HCT116 (cell line): ENCODE measurements around the gene SMG6. TPM values are rescaled to one million over a fixed set of nuclear protein-coding genes. Genes with fewer than 3 reads are reported as not detected.

Source experiments
- ATAC-seq: fragments of 200-7000 bp; cut with Tn5 transposase; 2 replicates; pipeline ENCODE4 v1.9.1; 2020; ENCODE audit warnings: mild to moderate bottlenecking, moderate library complexity
- BruUV-seq: library from RNA; stranded (reverse); fragments of 400-500 nt; replicated peaks from 2 replicates; lab custom pipeline; 2021; lab: Mats Ljungman, UMichigan
- CTCF ChIA-PET: fragments of 300-600 bp; sonication (Branson Sonifier 250); formaldehyde crosslinking; loops from one replicate; lab custom pipeline; 2021; ENCODE audit warnings: antibody characterized with exemption; lab: Charles Lee
- POLR2A ChIA-PET: fragments of 300-600, 350-600 bp; sonication (Branson Sonifier 250); formaldehyde crosslinking; loops from one replicate; lab custom pipeline; 2021; ENCODE audit warnings: antibody characterized with exemption; lab: Charles Lee
- RAD21 ChIA-PET, 2 experiments: fragments of 300-600 bp; sonication (Branson Sonifier 250); formaldehyde crosslinking; loops; one replicate each; lab custom pipeline; 2023; ENCODE audit warnings: low total read pairs in 2 of 2; ENCODE audit not compliant: uncharacterized antibody in 2 of 2, unreplicated experiment in 2 of 2, low non-redundant PET in 1 of 2; lab: Charles Lee
- DNase-seq: peaks from one replicate; pipeline ENCODE4 v3.0.0-alpha.2; 2010; ENCODE audit warnings: low read depth, low spot score
- H2AFZ ChIP-seq: fragments of 200-600 bp; shearing (Covaris generic), sonication (generic); 2 replicates; pipeline ENCODE4 v1.6.1; 2017; ENCODE audit warnings: low read depth, mixed run types, mixed read lengths, antibody characterized with exemption, low read length; ENCODE audit not compliant: poor library complexity, severe bottlenecking
- H3K27ac ChIP-seq: 2 replicates; pipeline ENCODE4 v1.5.1; 2012; ENCODE audit warnings: low read depth, low read length
- H3K27me3 ChIP-seq: fragments of 200-600 bp; sonication (generic); 2 replicates; pipeline ENCODE4 v1.6.1; 2016; ENCODE audit warnings: mixed run types, low read length, mixed read lengths; ENCODE audit not compliant: insufficient read depth
- H3K36me3 ChIP-seq, 2 experiments: fragments of 200-500 bp in 1 of 2; fragments of 200-600 bp in 1 of 2; sonication (Bioruptor generic) in 1 of 2; sonication (generic) in 1 of 2; 2 replicates each; pipeline versions ENCODE4 v1.5.1 to v1.6.1; 2014 to 2016; ENCODE audit warnings: low read length in 2 of 2, inconsistent platforms in 1 of 2, mixed read lengths in 1 of 2, mixed run types in 1 of 2; ENCODE audit not compliant: insufficient read depth in 2 of 2, control insufficient read depth in 1 of 2
- H3K4me1 ChIP-seq, 2 experiments: fragments of 200-600 bp in 1 of 2; sonication (generic) in 1 of 2; 2 replicates each; pipeline versions ENCODE4 v1.5.1 to v1.6.1; 2012 to 2017; ENCODE audit warnings: low read length in 2 of 2, inconsistent platforms in 1 of 2, mild to moderate bottlenecking in 1 of 2, mixed read lengths in 1 of 2, mixed run types in 1 of 2, moderate library complexity in 1 of 2; ENCODE audit not compliant: insufficient read depth in 2 of 2, control insufficient read depth in 1 of 2
- H3K4me2 ChIP-seq: fragments of 200-600 bp; sonication (generic); 2 replicates; pipeline ENCODE4 v1.6.1; 2017; ENCODE audit warnings: mixed run types, low read length, mixed read lengths
- H3K4me3 ChIP-seq, 2 experiments: fragments of 200-600 bp in 1 of 2; sonication (generic) in 1 of 2; replicated peaks in 1 of 2; 2 replicates each; pipeline ENCODE4 v1.5.1; 2011 to 2016; ENCODE audit warnings: low read length in 2 of 2, control low read depth in 1 of 2, low read depth in 1 of 2, mild to moderate bottlenecking in 1 of 2, mixed read lengths in 1 of 2, mixed run types in 1 of 2
- H3K79me2 ChIP-seq: fragments of 200-600 bp; sonication (generic); 2 replicates; pipeline ENCODE4 v1.6.1; 2017; ENCODE audit warnings: mild to moderate bottlenecking, mixed run types, low read length, moderate library complexity, mixed read lengths; ENCODE audit not compliant: insufficient read depth
- H3K9ac ChIP-seq: fragments of 200-600 bp; sonication (generic); 2 replicates; pipeline ENCODE4 v1.6.1; 2016; ENCODE audit warnings: low read length, mixed read lengths
- H3K9me2 ChIP-seq: fragments of 200-600 bp; sonication (generic), shearing (Covaris generic); 2 replicates; pipeline ENCODE4 v1.6.1; 2017; ENCODE audit warnings: mixed run types, mild to moderate bottlenecking, moderate library complexity; ENCODE audit not compliant: insufficient read depth
- H3K9me3 ChIP-seq, 2 experiments: fragments of 200-500 bp in 1 of 2; fragments of 200-600 bp in 1 of 2; sonication (Bioruptor generic) in 1 of 2; sonication (generic) in 1 of 2; 2 replicates each; pipeline ENCODE4 v1.6.1; 2014 to 2017; ENCODE audit warnings: low read length in 2 of 2, mixed read lengths in 2 of 2, inconsistent platforms in 1 of 2, low read depth in 1 of 2, mild to moderate bottlenecking in 1 of 2, mixed run types in 1 of 2, moderate library complexity in 1 of 2; ENCODE audit not compliant: control insufficient read depth in 1 of 2, insufficient read depth in 1 of 2
- H4K20me1 ChIP-seq: fragments of 200-600 bp; sonication (generic), shearing (Covaris generic); 2 replicates; pipeline ENCODE4 v1.6.1; 2017; ENCODE audit warnings: mixed run types, mild to moderate bottlenecking, moderate library complexity; ENCODE audit not compliant: insufficient read depth
- CBX3 ChIP-seq: IDR thresholded peaks from 2 replicates; pipeline ENCODE4 v1.6.1; 2012; ENCODE audit warnings: low read depth
- CEBPB ChIP-seq: IDR thresholded peaks from 2 replicates; pipeline ENCODE4 v1.6.1; 2012; ENCODE audit warnings: low read depth
- EGR1 ChIP-seq: IDR thresholded peaks from 2 replicates; pipeline ENCODE4 v1.6.1; 2012; ENCODE audit warnings: low read depth
- EZH2 ChIP-seq: fragments of 200-600 bp; sonication (generic); IDR thresholded peaks from 2 replicates; pipeline ENCODE4 v1.6.1; 2017; ENCODE audit warnings: antibody characterized with exemption, mixed run types
- EZH2phosphoT487 ChIP-seq: fragments of 200-600 bp; IDR thresholded peaks from 2 replicates; pipeline ENCODE4 v1.6.1; 2018; ENCODE audit warnings: antibody characterized with exemption, borderline replicate concordance
- FOSL1 ChIP-seq: IDR thresholded peaks from 2 replicates; pipeline ENCODE4 v1.6.1; 2012; ENCODE audit warnings: low read depth
- JUND ChIP-seq: IDR thresholded peaks from 2 replicates; pipeline ENCODE4 v1.6.1; 2012
- MAX ChIP-seq: IDR thresholded peaks from 2 replicates; pipeline ENCODE4 v1.6.1; 2012
- POLR2A ChIP-seq: IDR thresholded peaks from 2 replicates; pipeline ENCODE4 v1.7.0; 2011; ENCODE audit warnings: borderline replicate concordance; ENCODE audit not compliant: insufficient read depth, insufficient read length; ENCODE audit errors: extremely low read depth
- POLR2AphosphoS5 ChIP-seq: IDR thresholded peaks from 2 replicates; pipeline ENCODE4 v1.6.1; 2011; ENCODE audit warnings: mild to moderate bottlenecking, low read depth, low read length, moderate library complexity
- RAD21 ChIP-seq: IDR thresholded peaks from 2 replicates; pipeline ENCODE4 v1.6.1; 2012; ENCODE audit warnings: low read depth, mild to moderate bottlenecking
- SIN3A ChIP-seq: IDR thresholded peaks from 2 replicates; pipeline ENCODE4 v1.6.1; 2012; ENCODE audit warnings: low read depth
- SP1 ChIP-seq: IDR thresholded peaks from 2 replicates; pipeline ENCODE4 v1.6.1; 2012; ENCODE audit warnings: low read depth
- TCF7L2 ChIP-seq: IDR thresholded peaks from 2 replicates; pipeline ENCODE4 v1.7.0; 2011; ENCODE audit warnings: borderline replicate concordance, inconsistent platforms; ENCODE audit not compliant: insufficient read depth, insufficient read length; ENCODE audit errors: extremely low read depth
- ZBTB33 ChIP-seq: IDR thresholded peaks from 2 replicates; pipeline ENCODE4 v1.6.1; 2011; ENCODE audit warnings: mild to moderate bottlenecking, low read length, moderate library complexity; ENCODE audit not compliant: insufficient replicate concordance; ENCODE audit errors: extremely low read depth
- ZFX ChIP-seq: fragments of 450-650 bp; IDR thresholded peaks from 2 replicates; pipeline ENCODE4 v1.6.1; 2017
- ZNF274 ChIP-seq: fragments of 200-500 bp; sonication (Bioruptor generic); IDR thresholded peaks from 2 replicates; pipeline ENCODE4 v1.6.1; 2014; ENCODE audit warnings: mild to moderate bottlenecking, low read depth, low read length, inconsistent platforms
- intact Hi-C: fragments of 100-400 bp; cut with micrococcal nuclease; formaldehyde crosslinking; loops from 2 replicates; pipeline ENCODE4 v1.10.0; 2022
- total RNA-seq: library from RNA; stranded (reverse); gene quantifications from one replicate; pipeline ENCODE4 v1.2.1, GENCODE V29; 2021; ENCODE audit not compliant: unreplicated experiment
- TF ChIP-seq, protein P1 (sequence below), 3 experiments: fragments of 200-600 bp in 1 of 3; sonication (generic) in 1 of 3; IDR thresholded peaks in 2 of 3; conservative IDR thresholded peaks in 1 of 3; 2 replicates each; pipeline ENCODE4 v1.5.1; 2012 to 2017; ENCODE audit warnings: low read depth in 2 of 3, low read length in 2 of 3, antibody characterized with exemption in 1 of 3, borderline replicate concordance in 1 of 3, control low read depth in 1 of 3, mild to moderate bottlenecking in 1 of 3, mixed read lengths in 1 of 3, mixed run types in 1 of 3, moderate library complexity in 1 of 3; ENCODE audit not compliant: insufficient read depth in 1 of 3
- TF ChIP-seq, protein P2 (sequence below): IDR thresholded peaks from 2 replicates; pipeline ENCODE4 v1.6.1; 2012; ENCODE audit warnings: low read depth
- TF ChIP-seq, protein P3 (sequence below): IDR thresholded peaks from 2 replicates; pipeline ENCODE4 v1.6.1; 2012

Gene SMG6
- total RNA-seq, 1 experiment from 2014 or later, result 23.1 TPM

DNA sequence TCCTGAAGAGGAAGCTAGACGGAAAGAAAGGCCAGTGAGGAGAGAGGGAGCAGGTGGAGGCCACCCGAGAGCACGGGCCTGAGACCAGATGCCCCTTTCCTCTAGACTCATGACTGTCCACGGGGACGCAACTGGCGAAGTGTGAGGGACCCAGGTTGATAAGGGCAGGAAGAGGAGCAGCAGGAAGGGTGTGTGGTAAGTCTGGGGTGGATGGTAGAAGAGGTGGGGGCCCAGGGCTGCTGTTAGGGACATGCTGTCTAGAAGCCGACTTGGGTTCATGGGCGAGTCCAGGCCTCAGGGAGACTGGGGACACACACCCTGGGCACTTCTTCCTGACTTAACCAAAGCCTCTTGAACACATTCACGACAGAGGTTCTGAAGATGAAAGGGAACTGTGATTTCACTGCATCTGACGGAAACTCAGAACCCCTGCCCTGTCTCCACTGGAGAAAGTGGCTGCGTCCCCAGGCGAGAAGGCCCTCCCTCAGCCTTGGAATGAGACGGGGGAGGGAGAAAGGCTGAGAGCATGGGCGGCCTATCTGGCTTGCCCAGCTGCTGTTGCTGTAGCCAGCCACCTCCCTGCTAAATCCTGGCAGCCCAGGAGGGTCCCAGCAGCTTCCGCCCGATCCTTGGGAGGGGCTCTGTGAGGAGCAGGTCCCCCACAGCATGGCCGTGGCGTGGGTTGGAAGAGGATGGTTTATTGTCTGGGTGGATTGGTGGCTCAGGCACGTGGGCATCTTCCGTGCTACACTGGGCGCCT lies 242.7 kb downstream of the SMG6 start:
- ATAC-seq (no peak), DNase-seq (no peak)
- Histone ChIP-seq H3K4me2 (no peak overlapping the region), H3K9me3 (no peaks in the 10 kb centered on the region), H3K79me2 (no peaks in the 10 kb centered on the region), H3K36me3 (no peaks in the 10 kb centered on the region), H4K20me1 (no peaks in the 10 kb centered on the region), H3K4me3 (no peak overlapping the region), H3K27me3 (no peaks in the 10 kb centered on the region), H3K27ac (no peak overlapping the region), H3K9me2 (no peaks in the 10 kb centered on the region), H3K4me1 (peaks cover 0 to 16% of the 10 kb centered on the region in 2 experiments; a peak in 3 of 4 replicates), H2AFZ (no peak overlapping the region), H3K9ac (no peak overlapping the region)
- intact Hi-C loops, result no loop called here
- ChIA-PET POLR2A (no interaction called here), CTCF (interaction anchor here (8.0 kb wide), 1 partner anchor 184 kb away, joined by 200 read pairs; no protein-coding TSS in a partner anchor), RAD21 (no interaction called here)
- TF ChIP-seq, protein P1, sequence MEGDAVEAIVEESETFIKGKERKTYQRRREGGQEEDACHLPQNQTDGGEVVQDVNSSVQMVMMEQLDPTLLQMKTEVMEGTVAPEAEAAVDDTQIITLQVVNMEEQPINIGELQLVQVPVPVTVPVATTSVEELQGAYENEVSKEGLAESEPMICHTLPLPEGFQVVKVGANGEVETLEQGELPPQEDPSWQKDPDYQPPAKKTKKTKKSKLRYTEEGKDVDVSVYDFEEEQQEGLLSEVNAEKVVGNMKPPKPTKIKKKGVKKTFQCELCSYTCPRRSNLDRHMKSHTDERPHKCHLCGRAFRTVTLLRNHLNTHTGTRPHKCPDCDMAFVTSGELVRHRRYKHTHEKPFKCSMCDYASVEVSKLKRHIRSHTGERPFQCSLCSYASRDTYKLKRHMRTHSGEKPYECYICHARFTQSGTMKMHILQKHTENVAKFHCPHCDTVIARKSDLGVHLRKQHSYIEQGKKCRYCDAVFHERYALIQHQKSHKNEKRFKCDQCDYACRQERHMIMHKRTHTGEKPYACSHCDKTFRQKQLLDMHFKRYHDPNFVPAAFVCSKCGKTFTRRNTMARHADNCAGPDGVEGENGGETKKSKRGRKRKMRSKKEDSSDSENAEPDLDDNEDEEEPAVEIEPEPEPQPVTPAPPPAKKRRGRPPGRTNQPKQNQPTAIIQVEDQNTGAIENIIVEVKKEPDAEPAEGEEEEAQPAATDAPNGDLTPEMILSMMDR (IDR thresholded peaks at IDR 0.05 in 2 of 3, conservative IDR thresholded peaks at IDR 0.05 in 1 of 3; ENCODE audit: borderline replicate concordance in 1 of 3, insufficient read depth in 1 of 3, low read depth in 2 of 3, low read length in 2 of 3), result no peak
- TF ChIP-seq, protein P2, sequence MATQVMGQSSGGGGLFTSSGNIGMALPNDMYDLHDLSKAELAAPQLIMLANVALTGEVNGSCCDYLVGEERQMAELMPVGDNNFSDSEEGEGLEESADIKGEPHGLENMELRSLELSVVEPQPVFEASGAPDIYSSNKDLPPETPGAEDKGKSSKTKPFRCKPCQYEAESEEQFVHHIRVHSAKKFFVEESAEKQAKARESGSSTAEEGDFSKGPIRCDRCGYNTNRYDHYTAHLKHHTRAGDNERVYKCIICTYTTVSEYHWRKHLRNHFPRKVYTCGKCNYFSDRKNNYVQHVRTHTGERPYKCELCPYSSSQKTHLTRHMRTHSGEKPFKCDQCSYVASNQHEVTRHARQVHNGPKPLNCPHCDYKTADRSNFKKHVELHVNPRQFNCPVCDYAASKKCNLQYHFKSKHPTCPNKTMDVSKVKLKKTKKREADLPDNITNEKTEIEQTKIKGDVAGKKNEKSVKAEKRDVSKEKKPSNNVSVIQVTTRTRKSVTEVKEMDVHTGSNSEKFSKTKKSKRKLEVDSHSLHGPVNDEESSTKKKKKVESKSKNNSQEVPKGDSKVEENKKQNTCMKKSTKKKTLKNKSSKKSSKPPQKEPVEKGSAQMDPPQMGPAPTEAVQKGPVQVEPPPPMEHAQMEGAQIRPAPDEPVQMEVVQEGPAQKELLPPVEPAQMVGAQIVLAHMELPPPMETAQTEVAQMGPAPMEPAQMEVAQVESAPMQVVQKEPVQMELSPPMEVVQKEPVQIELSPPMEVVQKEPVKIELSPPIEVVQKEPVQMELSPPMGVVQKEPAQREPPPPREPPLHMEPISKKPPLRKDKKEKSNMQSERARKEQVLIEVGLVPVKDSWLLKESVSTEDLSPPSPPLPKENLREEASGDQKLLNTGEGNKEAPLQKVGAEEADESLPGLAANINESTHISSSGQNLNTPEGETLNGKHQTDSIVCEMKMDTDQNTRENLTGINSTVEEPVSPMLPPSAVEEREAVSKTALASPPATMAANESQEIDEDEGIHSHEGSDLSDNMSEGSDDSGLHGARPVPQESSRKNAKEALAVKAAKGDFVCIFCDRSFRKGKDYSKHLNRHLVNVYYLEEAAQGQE, result no peak
- TF ChIP-seq, protein P3, sequence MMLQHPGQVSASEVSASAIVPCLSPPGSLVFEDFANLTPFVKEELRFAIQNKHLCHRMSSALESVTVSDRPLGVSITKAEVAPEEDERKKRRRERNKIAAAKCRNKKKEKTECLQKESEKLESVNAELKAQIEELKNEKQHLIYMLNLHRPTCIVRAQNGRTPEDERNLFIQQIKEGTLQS, result no peak
- TF ChIP-seq ZBTB33, result no peak
- TF ChIP-seq POLR2A, result no peak
- TF ChIP-seq RAD21, result no peak
- no peak for TF ChIP-seq MAX
- no peak for TF ChIP-seq FOSL1
- no peak for TF ChIP-seq EGR1
- TF ChIP-seq TCF7L2, result no peak
- no peak for TF ChIP-seq SP1
- TF ChIP-seq CEBPB, result no peak
- TF ChIP-seq ZFX, result no peak
- TF ChIP-seq SIN3A, result no peak
- no peak for TF ChIP-seq POLR2AphosphoS5
- no peak for TF ChIP-seq ZNF274
- TF ChIP-seq JUND, result no peak
- no peak for TF ChIP-seq CBX3
- no peak for TF ChIP-seq EZH2phosphoT487
- TF ChIP-seq EZH2, result no peak
- no TSS peak for BruUV-seq
